HG03457 (cell line): Measurements from ENCODE around the gene CCDC127.
"Not testable (repeated sequence)": the region's sequence is repeated elsewhere in the genome, so short reads cannot be mapped to it uniquely, and the experiment has no call there.

Source experiments
- ATAC-seq: cut with Tn5 transposase; IDR thresholded peaks from one replicate; pipeline ENCODE4 v1.9.1; 2021; ENCODE audit warnings: moderate number of reproducible peaks; ENCODE audit not compliant: unreplicated experiment

CCDC127 gene

DNA sequence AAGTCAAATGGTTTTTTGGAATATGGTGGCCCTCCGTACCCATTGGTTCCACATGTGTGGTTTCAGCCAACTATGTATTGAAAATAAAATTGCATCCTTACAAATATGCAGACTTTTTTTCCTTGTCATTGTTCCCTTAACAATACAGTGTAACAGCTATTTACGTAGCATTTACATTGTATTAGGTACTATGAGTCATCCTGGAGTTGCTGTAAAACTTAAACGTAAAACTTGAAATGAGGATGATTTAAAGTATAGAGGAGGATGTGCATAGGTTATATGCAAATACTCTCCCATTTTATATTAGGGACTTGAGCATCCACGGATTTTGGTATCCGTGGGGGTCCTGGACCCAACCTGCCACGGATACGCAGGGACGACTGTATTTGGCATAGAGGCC is 16.5 kb upstream of the CCDC127 start:
- ATAC-seq, result no peak

DNA sequence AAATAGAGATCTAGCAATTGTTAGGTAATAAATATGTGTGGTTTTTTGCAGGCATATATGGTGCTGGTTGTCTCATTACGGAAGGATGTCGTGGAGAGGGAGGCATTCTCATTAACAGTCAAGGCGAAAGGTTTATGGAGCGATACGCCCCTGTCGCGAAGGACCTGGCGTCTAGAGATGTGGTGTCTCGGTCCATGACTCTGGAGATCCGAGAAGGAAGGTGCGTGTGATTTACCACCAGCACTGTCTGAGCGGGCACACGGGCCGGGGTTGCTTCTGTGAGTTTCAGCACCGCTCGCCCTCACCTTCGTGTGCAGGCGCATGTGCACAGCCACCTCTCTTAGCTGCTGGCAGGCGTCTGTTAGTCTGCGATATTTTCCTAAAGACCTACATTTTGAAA is 15.5 kb upstream of the CCDC127 start:
- ATAC-seq, result not testable (repeated sequence)

DNA sequence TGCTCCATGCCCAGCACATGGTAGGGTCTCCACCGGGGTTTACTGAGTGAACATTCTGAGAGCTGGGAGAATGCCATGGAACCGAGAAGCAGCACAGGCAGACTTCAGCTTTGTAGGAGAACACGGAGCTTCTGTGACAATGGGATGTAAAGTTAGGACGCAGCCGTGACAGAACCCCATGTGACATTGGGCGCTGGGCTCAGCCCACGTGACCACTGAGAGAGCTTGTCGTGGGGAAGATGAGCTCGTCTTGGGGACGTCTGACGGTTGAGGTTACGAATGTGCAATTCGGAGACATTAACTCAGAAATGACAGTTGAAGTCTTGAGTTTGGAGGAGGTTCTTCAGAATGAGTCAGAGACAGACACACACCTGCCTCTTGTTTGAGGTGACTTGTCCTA is 13.7 kb upstream of the CCDC127 start:
- no peak for ATAC-seq

DNA sequence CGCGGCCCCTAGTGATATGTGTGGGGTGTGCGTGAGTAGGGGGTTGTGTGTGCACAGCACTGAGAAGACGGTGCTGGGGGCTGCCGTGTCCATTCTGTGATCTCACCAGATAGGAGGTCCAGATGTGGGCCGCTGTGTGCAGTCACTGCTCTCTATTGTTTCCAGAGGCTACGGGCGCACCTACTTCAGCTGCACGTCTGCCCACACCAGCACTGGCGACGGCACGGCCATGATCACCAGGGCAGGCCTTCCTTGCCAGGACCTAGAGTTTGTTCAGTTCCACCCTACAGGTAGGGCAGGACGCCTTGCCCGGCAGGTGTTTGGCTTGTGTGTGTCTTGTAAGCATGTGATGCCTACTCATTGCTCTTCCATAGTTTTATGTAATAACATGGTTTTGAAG is 12.8 kb upstream of the CCDC127 start:
- no peak for ATAC-seq

DNA sequence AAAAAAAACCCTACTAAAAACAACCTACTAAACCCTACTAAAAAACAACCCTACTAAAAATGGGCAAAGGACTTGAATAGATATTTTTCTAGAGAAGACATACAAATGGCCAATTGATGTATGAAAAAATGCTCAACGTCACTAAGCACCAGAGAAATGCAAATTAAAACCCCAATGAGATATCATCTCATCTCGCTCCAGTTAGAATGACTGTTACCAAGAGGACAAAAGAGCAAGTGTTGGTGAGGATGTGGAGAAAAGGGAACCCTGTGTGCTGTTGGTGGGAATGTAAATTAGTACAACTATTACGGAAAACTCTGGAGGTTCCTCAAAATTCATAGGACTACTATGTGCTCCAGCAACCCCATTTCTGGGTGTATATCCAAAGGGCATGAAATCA is 10.9 kb upstream of the CCDC127 start:
- no peak for ATAC-seq

DNA sequence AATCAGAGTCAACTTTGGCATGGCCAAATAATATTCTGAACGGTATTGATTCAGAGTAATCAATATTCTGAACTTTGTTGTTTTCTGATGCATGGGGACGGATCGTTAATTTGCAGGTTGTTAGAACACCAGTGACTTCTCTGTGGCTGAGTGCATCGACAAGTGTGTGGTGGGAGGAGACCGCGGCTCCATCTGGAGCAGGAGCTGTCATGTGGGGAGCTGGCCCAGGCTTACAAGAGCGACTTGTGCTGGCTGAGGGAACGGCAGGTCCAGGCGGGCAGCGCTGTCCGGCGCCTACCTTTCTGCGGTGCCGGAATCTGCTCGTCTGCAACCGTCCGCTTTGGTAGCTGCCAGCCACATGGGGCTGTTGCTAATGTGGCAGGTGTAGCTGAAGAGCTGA is 9.4 kb upstream of the CCDC127 start:
- ATAC-seq, result not testable (repeated sequence)

DNA sequence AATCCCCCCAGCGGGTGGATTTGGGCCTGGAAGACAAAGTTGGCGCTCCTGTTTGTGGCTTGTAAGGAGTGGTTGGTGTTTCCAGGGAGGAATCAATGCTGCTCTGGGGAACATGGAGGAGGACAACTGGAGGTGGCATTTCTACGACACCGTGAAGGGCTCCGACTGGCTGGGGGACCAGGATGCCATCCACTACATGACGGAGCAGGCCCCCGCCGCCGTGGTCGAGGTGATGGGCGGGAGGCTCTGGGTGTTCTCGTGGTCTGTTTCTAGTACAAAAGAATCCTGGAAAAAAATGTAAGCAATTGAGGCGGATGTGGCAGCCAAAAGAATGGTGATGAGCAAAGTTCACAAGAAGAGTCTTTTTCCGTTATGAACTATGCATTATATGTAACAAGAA is 7.4 kb upstream of the CCDC127 start:
- ATAC-seq, result no peak

DNA sequence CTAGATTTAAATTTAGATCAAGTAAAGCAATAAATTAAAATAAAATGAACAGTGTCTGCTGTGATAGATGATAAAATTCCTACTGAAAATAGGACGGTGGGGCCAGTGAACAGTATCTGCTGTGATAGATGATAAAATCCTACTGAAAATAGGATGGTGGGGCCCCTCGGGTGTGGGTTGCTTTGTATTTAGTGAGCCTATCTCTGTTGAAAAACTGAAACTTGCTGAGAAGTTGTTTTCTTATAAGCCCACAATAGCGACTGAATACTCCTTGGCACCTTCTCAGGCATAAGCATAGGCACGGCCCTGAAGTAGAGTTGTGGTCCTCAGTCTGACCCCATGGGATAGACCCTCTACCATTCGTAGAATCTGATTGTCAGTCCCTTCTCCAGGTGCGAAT is 5.8 kb upstream of the CCDC127 start:
- ATAC-seq, result no peak

DNA sequence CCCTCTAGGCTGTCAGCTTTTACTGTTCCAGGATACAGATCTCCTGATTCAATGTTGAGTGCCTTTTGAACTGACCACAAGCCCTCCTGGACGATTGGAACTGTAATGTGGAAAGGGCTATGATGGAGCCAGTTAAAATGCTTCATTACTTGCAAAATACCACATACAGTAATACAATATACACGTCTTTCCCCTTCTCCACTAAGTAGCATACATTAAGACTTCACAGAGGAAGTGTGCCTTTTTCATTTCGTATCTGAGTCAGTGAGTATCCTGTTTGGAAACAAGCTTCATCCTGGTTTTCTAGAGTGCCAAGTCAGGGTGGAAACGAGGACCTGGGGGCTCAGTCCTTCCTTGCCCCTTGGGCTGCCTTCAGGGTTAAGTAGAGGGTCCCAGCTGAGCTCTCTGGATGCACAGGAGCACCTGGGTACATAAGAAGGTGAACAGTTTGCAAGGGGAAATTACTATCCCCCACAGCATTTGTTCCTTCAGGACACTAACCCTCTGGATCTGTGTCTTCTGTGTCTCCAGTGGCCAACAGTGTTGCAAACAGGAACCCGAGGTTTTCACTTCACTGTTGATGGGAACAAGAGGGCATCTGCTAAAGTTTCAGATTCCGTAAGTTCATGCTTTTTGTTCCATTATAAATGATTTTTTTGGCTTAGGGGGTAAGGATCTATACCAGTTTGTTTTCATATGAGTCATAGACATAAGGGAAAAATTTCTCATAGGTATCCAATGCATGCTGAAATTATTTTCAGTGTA is 5.2 kb upstream of the CCDC127 start:
- not testable (repeated sequence) for ATAC-seq

DNA sequence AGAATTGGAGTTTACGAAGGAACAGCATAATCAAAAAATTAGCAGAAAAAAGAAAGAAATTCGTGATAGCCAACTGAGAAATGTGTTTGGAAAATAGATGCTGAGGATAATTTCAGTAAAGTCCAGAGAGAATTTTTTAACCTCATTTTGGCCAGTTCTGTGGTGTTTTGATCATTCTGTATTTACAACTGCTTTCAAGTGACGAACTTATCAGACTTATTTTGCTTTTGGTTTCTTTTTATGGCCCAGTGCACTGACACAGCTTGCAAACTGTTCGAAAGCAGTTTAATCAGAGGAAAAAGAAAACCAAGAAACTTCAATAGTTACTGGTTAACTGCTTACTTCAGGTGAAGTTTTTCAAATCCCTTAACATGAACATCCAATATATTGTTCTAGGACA is 2.0 kb upstream of the CCDC127 start:
- ATAC-seq, result no peak

DNA sequence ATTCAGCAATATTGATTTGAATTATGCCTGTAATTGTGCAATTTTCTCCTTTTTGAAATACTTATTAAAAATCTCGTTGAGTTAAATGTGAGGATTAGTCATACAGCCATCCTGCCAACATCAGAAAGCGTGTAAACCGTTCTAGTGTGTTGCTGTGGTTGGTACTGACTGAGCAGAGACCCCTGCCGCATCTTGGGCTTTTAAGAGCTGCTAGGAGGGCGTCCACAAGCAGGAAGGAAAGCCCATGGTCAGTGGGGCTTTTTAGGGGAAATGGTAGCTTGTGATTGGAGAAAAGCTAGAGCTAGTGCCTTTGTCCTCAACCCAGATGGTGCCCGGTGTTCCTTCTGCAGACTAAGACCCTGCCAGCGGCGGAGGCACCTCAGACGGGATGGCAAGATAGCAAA is 1.5 kb upstream of the CCDC127 start:
- no peak for ATAC-seq

DNA sequence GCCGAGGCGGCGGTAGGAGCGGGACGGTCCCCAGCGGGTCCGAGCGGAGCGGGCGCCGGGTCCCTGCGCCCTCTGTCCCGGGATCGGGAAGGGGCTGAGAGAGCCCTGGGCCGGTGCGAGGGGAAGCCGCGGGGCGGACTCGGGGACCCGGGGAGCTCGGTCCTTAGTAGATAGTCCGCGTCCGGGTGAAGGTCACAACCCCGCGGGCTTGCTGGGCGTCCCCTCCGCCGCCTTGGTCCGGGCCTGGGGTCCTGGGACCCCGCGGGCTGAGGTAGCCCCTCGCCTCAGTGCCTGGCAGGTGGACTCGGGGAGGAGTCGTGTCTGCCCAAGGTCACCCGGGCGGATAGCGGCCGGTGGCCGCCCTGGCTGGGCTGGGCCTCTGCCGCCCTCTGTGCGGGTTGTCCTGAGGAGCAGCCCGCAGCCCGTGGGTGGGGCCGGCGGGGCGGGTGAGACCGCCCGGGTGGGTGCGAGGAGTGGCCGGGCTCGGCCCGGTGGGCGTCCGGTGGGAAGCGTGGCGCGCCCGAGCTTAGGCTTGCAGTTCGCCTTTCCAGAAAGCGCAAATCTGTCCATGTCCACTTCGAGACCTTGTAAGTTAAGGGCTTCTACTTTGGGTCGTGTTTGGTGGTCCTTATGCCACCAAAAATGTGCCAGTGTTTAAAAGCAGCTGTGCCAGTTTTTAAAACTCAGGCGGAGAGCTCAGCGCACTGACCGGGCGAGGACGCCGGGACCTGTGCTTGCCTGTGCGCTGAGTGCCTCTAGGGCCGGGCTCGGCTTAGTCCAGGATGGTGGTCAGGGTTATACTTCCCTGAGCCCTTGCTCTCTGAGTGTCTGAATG is 721 bp upstream of the CCDC127 start:
- peak; percentile 16 for ATAC-seq

DNA sequence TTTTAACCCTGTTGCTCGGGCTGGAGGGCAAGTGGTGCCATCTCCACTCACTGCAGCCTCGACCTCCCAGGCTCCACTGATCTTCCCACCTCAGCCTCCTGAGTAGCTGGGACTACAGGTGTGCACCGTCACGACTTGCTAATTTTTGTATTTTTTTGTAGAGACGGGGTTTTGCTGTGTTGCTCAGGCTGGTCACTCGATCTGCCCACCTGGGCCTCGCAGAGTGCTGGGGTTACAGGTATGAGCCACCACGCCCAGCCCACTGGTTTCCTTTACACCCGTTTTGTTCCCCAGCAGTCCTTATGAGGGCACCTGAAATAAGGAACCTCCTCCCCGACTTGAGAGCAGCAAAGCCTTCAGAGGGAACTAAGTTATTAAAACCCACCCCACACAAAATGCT is 1.9 kb downstream of the CCDC127 start:
- ATAC-seq, result not testable (repeated sequence)

DNA sequence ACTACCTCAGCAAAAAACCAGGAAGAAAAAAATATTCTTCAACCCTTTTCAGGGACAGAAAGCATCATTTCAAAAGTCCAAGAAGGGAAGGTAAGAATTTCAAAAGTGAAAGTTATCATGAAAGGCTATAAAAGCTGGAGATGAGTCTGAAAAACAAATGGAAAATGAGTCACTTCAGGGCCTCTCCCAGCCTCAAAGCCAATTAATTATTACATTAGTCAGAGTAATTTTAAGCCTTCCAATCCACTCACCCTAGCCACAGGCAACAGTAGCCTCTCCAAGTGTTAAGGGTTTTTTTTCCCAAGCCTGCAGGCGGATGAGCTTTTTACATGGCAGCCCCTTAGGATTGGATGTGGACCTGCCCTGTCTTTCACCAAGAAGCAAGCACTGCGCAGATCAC is 2.7 kb downstream of the CCDC127 start:
- not testable (repeated sequence) for ATAC-seq

DNA sequence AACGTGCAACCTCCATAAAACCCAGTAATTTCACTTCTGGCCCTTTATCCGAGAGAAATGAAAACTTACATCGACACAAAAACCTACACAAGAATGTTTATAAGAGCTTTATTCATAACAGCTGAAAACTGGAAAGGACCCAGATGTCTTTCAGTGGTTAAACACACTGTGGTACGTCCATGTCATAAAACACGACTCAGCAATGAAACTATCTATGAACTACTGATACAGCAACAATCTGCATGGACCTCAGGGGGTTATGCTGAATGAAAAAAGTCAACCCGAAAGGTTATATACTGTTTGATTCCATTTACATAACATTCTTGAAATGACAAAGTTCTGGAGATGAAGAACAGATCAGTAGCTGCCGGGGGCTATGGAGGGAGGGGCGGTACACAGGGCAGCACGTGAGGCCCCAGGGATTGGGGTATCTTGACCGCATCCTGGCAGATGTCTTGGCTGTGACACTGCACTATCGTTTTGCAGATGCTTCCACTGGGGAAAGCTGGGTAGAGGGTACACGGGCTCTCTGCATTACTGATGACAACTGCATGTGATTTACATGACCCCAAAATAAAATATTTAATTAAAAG is 4.1 kb downstream of the CCDC127 start:
- ATAC-seq, result no peak

DNA sequence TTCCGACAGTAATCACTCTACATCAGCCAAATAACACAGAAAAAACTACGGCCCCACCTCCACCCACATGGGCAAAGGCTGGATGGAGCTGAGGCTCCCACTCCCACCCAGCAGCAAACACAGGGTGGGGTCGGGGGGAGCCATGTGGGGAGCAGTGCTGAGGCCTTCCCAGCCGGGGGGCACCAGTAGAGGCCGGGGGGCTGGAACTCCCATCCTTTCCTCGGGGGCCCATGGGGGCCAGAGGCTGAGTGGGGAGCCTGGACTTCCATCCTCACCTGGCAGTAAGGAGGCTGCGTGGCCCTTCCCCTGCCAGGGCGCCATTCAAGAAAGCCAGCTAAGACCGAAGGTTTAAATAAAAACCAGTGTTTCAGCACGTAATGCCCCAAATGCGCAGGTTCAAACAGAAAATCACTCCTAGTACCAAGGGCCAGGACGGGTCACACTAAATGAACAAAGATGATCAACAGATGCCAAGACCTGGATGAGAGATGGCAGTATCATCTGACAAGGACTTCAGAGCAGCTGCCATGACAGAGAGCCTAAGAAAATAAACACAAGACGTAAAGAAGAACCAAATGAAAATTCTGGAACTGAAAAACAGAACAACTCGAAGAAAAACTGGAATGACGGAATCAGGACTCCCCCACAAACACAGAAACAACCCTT is 9.4 kb downstream of the CCDC127 start:
- ATAC-seq, result no peak

DNA sequence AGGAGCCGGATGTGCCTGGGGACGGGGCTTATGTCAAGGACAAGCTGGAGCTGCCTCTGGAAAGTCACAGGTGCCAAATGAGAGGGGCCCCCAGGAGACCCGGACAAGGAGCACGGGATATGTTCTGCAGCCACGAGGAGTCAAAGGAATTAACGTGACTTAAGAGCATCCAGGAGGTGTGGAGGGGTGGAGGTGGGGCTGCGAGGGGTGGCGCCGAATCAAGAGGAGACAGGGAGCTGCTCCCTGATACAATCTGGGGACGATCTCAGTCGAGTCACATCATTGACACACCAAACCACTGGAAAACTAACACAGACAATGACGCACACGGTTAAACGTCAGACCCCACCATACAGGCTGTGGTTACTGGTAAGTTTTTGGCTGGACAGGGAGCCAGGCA is 10.4 kb downstream of the CCDC127 start:
- ATAC-seq, result no peak

DNA sequence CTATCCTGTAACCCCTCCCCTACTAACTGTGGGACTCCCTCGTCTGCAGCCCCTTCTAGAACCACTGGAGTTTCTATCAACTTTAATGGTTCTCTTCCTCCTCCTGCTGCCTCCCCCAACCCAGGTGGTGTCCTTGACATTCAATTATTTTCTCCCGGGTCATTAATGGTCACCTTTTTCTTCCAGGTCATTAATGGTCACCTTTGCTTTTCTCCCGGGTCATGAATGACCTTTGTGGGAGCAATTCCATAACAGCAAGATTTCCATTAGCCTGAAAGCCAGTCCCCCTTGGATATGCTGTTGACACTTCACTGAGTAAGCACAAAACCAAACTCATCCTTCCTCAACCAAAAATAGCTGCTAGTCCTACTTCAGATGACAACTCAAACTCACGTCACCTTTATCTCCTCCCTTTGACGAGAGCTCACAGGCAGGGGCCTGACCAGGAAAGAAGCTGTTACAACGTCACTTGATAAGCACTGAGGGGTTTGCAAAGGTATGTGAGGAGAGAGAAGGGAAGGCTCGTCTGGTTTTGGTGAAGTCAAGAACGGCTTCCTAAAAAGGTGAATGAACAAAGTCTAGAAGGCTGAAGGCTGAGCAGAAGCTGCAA is 10.9 kb downstream of the CCDC127 start:
- ATAC-seq, result no peak

DNA sequence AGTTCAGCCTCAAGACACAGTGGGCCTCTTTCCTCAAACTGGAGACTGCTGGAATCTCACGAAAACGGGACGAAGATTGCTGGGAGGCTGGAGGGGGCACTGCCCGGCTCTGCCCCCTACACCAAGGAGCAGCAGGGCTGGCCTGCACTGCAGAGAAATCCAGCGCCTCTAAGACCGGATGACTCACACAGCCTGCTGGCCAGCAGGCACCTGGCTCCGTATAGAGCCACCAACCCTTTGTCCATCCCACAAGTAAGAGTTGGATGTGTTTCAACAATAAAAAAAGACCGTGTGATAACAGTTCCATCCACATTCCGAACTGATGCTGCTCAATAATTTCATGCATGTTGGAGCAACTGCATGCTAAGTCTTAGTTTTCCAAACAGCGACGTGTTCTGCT is 11.5 kb downstream of the CCDC127 start:
- ATAC-seq, result no peak

DNA sequence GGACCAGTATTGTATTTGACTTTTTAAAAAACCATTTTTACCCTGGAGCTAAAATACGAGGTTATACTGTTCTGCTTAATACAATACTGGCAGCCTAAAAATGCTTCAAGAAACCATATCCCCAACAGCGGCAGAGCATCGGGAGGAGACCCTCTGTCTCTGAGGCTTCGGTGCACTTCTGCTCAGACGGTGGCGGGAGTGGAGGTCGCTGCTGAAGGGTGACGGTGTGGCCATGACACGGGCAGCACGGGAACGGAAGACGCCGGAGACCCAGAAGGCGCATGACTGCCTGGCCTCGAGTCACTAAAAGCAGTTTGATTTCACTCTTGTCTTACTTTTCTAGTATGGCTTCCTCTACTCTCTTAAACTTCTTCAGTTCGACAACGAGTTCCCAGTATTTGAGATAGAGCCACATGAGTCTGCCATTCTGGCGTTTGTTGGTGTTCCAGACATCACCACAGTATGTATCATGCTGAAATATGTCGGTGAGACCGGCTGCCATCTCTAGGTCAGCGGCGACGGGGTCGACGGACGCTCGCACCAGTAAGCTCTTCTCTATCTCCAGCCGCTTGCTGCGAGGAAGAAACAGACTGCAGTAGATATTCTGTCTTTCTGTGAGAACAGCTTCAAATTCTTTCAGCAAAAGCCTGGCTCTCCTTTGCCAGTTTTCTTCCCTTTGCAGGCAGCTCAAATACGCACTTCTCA is 12.8 kb downstream of the CCDC127 start:
- ATAC-seq, result no peak
